ENCODE data around the gene PRDM2.
"Not testable (repeated sequence)": the region's sequence is repeated elsewhere in the genome, so short reads cannot be mapped to it uniquely, and the experiment has no call there.

Gene PRDM2

GRCh38 chr1:13666317-13666716, 33.7 kb upstream of the PRDM2 start:
- no peak overlapping the region for H3K27ac ChIP-seq
- TF ChIP-seq CTCF (conservative IDR thresholded peaks at IDR 0.05) = no peak

GRCh38 chr1:13667691-13668090, 32.3 kb upstream of the PRDM2 start:
- no peak for TF ChIP-seq ZFX (IDR thresholded peaks at IDR 0.05)
- TF ChIP-seq CTCF (conservative IDR thresholded peaks at IDR 0.05) = no peak
- H3K27ac ChIP-seq = no peak overlapping the region

DNA sequence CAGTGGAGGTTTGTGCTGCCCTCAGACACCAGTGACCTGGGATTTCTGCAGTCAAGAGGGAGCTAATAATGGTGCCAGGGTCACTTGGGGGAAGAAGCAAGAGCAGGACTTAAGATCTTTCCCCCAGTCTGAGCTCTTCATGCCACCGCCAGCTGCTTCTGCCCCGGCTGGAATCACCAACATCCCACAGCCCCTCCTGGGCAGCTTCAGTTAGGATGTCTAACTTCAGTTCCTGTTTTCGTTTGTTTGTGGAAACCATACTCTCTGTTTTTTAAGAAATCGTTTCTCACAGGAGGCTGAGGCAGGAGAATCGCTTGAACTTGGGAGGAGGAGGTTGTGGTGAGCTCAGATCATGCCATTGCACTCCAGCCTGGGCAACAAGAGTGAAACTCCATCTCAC, 25.6 kb upstream of the PRDM2 start:
- TF ChIP-seq ZFX (IDR thresholded peaks at IDR 0.05) = no peak
- no peak for TF ChIP-seq CTCF (conservative IDR thresholded peaks at IDR 0.05)
- H3K27ac ChIP-seq = no peak overlapping the region

DNA sequence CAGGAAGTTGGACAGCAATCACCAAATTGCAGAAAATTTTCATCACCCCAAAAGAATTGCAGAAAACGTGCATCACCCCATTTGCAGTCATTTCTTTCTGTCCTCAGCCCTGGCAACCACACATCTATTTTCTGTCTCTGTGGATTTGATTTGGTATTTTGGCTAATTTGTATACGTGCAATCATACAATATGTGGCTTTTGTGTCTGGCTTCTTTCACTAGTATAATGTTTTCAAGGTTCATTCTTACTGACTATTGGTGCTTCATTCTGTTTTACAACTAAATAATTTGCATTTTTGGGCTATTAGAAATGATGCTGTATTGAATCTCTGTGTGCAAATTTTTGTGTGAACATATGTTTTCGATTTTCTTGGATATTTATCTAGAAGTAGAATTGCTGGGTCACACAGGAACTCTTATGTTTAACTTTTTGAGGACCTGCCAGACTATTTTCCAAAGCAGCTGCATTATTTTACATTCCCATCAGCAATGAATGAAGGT, 24.8 kb upstream of the PRDM2 start:
- TF ChIP-seq ZFX (IDR thresholded peaks at IDR 0.05) (no peak), CTCF (conservative IDR thresholded peaks at IDR 0.05) (no peak)
- no peak overlapping the region for H3K27ac ChIP-seq

DNA sequence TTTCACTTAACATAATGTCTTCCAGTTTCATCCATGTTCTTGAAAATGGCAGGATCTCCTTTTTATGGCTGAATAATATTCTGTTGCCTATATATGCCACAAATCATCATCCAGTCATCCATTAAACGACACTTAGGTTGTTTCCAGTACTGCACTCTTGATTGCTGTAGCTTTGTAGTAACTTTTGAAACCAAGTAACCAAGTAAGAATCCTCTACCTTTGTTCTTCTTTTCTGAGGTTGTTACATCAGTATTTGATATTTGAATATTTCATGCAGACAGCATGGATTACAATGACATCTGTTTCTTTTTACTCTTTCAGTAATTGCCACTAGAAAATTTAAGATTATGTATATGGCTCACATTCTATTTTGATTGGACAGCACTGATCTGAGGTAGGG, 22.1 kb upstream of the PRDM2 start:
- no peak for TF ChIP-seq ZFX (IDR thresholded peaks at IDR 0.05)

DNA sequence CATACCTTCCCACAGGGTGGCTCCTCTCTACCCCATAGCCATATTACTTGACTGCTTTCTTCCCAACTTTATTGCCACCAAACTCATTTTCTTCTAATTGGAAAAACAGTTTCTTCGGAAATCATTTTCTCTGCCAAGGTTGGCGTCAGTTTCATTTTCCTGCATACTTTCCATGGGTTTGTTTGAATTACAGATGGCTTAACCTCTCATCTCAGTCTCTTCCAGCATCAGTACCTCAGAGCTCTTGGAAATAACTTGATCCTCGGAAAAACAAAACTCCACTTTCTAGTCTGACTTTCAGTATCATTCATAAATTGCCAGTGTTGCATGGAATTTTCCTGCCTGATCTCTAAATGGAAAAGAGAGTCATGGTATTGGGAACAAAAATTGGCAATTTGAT, 20.3 kb upstream of the PRDM2 start:
- no peak for TF ChIP-seq CTCF (conservative IDR thresholded peaks at IDR 0.05)
- TF ChIP-seq ZFX (IDR thresholded peaks at IDR 0.05) = no peak
- H3K27ac ChIP-seq = no peak overlapping the region

More for the DNA sequence above, 22.1 kb upstream of the PRDM2 start:
- no peak overlapping the region for H3K27ac ChIP-seq

DNA sequence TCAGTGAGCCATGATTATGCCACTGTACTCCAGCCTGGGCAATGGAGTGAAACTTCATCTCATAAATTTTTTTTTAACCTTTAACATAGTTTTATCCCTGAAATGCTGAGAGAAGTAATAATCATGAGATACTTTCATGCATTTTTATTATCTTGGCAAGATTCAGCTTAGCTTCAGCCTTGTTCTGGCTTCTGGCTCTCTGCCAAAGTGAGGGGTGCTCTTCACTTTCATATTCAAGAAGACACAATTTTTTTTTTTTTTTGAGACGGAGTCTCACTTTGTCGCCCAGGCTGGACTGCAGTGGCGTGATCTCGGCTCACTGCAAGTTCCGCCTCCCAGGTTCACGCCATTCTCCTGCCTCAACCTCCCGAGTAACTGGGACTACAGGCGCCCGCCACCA, 19.4 kb upstream of the PRDM2 start:
- not testable (repeated sequence) for H3K27ac ChIP-seq

DNA sequence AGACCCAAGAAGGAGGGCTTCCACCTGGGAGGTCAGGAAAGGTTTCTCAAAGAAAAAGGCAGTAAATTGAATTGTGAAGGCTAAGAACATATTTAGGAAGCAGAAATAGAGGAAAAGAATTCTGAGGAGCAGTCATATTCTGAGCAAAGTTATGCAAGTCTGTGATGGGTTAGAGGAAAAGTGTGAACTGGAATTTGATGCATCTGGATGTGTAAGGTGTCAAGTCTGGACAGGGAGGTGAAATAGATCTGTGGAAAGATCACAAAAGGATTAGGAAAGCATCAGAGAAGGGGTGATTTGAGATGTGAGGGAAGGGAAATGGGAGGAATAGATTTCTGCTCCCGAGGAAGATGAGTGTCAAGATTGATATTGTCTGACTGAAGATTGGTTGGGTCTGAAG, 18.1 kb upstream of the PRDM2 start:
- no peak overlapping the region for H3K27ac ChIP-seq
- TF ChIP-seq CTCF (conservative IDR thresholded peaks at IDR 0.05) (no peak), ZFX (IDR thresholded peaks at IDR 0.05) (no peak)

DNA sequence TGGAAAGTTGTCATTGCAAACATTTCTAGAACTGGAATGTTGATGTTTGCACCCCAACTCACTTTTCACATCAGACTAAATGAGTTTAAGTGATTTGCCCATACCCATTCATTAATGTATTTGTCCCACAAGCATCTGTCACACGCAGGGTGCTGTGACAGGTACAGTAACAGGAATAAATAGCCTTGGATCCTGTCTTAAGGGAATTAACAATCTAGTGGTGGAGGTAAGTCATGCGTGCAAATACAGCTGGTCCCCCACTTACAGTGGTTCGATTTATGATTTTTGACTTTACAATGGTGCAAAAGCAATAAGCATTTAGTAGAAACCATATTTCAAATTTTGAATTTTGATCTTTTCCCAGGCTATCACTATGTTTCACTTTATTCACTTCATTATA, 17.5 kb upstream of the PRDM2 start:
- no peak overlapping the region for H3K27ac ChIP-seq

More for the DNA sequence above, 17.5 kb upstream of the PRDM2 start:
- TF ChIP-seq CTCF (conservative IDR thresholded peaks at IDR 0.05) (no peak), ZFX (IDR thresholded peaks at IDR 0.05) (no peak)

Data from C4-2B (cell line).